GM18520 (cell line): Measurements from ENCODE around the gene DDX4.
"Not testable (repeated sequence)": the region's sequence is repeated elsewhere in the genome, so short reads cannot be mapped to it uniquely, and the experiment has no call there.

Experiments used
- ATAC-seq: cut with Tn5 transposase; IDR thresholded peaks from one replicate; pipeline ENCODE4 v1.9.1; 2021; ENCODE audit not compliant: unreplicated experiment

Gene DDX4

DNA sequence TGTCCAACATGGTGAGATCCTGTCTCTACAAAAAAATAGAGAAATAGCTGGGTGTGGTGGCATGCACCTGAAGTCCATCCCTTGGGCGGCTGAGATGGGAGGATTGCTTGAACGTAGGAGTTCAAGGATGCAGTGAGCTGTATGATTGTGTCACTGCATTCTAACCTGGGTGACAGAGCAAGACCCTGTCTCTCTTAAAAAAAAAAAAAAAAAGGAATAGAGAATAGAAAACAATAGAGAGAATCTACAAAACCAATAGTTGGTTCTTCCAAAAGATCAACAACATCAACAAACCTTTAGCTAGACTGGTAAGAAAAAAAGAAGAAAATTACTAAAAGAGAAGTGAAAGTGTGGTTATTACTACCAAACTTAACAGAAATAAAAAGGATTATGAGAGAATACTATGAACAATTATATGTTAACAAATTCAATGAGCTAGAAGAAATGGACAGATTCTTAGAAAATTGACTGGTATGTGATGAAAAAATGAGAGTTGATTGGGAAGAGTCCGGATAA is 17.6 kb upstream of the DDX4 start:
- ATAC-seq, result no peak

DNA sequence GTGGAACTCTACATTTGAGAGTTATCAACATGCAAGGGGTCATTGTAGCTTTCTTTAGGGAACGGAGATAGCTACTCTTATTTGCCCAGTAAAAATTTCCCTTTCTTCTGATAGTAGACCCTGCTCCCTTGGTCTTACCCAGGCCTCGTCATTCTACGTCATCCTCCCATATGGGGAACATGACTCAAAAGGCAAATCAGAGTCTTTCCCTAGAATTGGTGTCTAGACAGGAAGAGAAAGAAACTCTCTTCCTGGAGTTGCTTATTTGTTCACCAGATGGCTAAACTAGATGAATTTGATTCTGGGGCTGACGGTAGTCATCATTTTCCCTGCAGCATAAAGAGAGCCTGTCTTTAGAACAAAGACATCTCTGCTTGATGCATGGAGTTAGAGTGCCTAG is 13.6 kb upstream of the DDX4 start:
- no peak for ATAC-seq

DNA sequence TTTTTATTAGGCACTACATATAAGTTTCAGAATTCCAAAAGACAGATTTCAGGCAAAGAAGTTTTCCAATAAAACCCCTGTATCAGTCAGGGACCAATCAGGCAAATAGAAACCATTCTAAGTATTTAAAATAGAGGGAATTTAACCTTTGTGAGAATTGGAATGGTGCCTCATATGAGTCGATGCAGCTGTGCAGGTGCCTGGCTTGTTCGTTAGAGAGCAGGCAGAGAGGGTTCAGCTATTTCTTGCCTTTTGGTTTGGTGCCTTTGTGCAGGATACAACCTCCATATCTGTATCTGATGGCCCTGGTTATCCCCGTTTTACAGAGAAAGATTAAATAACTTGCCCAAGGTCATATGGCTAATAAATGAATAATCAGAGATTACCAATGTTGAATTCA is 6.0 kb upstream of the DDX4 start:
- ATAC-seq, result no peak

- ATAC-seq, result no peak
Measured at GRCh38 chr5:55732585-55732984, 5.3 kb upstream of the DDX4 start.

DNA sequence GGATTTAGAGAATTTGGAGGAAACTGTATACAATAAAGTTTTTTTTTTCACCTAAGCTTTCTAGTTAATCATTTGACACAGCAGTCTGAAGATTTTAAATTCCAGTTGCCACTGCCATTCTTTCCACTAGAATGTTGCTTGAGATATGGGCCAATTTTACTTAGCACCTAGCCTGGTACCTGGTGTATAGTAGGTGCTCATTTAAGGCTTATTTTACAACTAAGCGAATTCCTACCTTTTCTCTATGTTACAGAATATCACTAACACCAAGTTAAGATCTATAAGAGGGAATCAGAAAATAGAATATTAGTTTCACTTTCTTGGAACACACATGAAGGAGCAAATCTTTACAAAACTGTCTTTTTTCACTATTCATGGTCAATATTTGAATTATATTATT is 3.2 kb upstream of the DDX4 start:
- ATAC-seq, result no peak

DNA sequence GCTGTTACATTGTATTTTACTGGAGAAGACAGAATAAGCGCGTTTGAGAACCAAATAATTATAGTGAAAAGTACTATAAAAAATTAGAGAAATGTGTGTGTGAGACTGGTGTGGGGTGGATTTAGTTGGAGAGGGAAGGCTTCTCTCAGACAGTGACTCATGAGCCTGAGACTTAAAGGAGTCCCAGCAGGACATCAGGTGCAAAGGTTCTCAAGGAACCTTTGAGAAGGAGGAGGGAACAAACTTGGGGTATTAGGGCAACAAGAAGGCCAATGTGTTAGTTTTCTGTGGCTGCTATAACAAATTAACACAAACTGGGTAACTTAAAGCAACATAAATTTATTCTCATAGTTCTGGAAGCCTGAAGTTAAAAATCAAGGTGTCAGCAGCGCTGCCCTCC is 4.9 kb downstream of the DDX4 start:
- no peak for ATAC-seq

GRCh38 chr5:55747778-55748318 is 10.0 kb downstream of the DDX4 start:
- no peak for ATAC-seq

- ATAC-seq, result no peak
Measured at GRCh38 chr5:55749387-55749786, 11.5 kb downstream of the DDX4 start.

- ATAC-seq, result no peak
Measured at GRCh38 chr5:55750063-55750462, 12.2 kb downstream of the DDX4 start.

GRCh38 chr5:55750499-55750898 is 12.6 kb downstream of the DDX4 start:
- no peak for ATAC-seq

DNA sequence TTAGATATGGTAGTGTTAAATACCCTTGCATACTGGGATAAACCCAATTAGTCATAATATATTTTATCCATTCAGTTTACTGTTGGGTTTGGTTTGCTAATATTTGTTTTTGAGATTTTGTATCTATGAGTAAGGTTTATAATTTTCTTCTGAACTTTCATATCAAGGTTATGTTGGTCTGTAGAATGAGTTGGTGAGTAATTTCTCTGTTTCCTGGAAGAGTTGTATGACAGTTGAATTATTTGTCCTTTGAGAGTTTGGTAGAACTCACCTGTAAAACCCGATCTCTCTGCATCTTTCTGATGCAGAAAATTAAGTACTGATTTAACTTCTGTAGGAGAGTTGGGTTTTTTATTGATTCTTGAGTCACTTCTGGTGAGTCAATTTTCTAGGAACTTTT is 20.4 kb downstream of the DDX4 start:
- no peak for ATAC-seq

GRCh38 chr5:55758714-55759113 is 20.9 kb downstream of the DDX4 start:
- no peak for ATAC-seq

DNA sequence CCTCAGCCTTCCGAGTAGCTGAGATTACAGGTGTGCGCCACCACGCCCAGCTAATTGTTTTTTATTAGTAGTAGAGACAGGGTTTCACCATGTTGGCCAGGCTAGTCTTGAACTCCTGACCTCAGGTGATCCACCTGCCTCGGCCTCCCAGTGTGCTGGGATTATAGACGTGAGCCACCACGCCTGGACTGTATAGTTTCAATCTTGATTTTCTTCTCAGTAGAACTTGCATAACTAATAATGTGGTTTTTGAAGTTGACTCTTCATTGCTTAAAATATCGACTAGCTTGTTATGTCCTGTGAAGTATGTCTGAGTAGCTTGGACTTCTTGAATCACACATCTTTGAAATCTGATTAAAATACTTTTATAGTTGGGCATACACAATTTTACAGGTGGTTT is 23.9 kb downstream of the DDX4 start:
- ATAC-seq, result peak; percentile 45

- ATAC-seq, result no peak
Measured at GRCh38 chr5:55763746-55764420, 26.0 kb downstream of the DDX4 start.

GRCh38 chr5:55768279-55768678 is 30.4 kb downstream of the DDX4 start:
- ATAC-seq, result no peak

- ATAC-seq, result peak; percentile 67
Measured at GRCh38 chr5:55771175-55771655, 33.4 kb downstream of the DDX4 start.

DNA sequence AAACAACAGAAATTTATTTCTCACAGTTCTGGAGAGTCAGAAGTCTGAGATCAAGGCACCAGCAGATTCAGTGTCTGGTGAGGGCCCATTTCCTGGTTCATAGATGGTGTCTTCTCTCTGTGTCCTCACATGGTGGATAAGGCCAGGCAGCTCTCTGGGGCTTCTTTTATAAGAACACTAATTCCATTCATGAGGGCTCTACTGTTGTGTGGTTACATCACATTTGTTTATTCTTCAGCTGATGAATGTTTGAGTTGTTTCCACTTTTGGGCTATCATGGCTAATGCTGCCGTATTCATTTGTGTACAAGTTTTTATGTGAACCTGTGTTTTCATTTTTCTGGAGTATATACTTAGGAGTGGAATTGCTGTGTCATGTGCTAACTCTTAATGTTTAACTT is 35.2 kb downstream of the DDX4 start:
- no peak for ATAC-seq

GRCh38 chr5:55777332-55777731 is 39.5 kb downstream of the DDX4 start:
- ATAC-seq, result no peak

- ATAC-seq, result no peak
Measured at GRCh38 chr5:55800924-55801323, 63.1 kb downstream of the DDX4 start.

DNA sequence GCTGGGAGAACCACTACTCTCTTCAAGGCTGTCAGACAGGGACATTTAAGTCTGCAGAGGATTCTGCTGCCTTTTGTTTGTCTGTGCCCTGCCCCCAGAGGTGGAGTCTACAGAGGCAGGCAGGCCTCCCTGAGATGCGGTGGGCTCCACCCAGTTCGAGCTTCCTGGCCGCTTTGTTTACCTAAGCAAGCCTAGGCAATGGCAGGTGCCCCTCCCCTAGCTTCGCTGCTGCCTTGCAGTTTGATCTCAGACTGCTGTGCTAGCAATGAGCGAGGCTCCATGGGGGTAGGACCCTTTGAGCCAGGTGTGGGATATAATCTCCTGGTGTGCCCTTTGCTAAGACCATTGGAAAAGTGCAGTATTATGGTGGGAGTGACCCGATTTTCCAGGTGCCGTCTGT is 71.0 kb downstream of the DDX4 start:
- ATAC-seq, result not testable (repeated sequence)

DNA sequence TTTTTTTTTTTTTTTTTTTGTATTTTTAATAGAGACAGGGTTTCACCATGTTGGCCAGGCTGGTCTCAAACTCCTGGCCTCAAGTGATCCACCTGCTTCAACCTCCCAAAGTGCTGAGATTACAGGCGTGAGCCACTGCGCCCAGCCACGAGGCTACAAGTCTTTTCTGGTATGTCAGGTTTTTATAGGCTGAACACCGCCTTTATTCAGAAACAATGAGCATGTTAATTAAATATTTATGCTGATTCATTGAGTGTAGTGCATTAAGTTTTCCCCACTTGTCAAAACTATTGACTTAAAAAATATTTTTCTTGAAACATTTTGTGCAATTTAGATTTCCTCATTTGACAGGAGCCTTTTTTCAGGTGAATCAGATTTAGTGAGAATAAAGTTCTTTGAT is 78.1 kb downstream of the DDX4 start:
- ATAC-seq, result not testable (repeated sequence)

GRCh38 chr5:55816342-55816741 is 78.5 kb downstream of the DDX4 start:
- no peak for ATAC-seq

DNA sequence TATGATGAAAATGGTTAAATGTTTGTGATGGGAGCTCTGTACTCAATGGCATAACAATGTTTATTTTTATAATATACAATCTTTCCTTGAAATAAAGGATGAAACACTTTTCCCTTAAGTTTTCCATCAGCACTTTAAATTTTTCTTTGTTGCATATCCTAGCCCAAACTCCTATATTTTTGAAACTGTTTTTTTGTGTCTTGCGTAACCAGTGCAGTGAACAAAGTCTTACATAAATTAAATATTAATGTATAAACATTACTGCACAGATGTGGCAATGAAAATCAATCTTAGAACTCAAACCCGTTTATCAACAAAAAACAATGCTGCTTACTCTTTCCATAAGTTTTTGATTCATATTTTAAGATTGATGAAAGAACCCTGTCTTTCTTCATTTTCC is 79.2 kb downstream of the DDX4 start:
- no peak for ATAC-seq
